HS-27A (cell line): ENCODE measurements around the gene ACOT13.
"Not testable (repeated sequence)": the region's sequence is repeated elsewhere in the genome, so short reads cannot be mapped to it uniquely, and the experiment has no call there.

Experiments
- DNase-seq: peaks from one replicate; pipeline ENCODE4 v3.0.0-alpha.2; 2012; ENCODE audit warnings: low read depth, missing footprints

The ACOT13 gene

DNA sequence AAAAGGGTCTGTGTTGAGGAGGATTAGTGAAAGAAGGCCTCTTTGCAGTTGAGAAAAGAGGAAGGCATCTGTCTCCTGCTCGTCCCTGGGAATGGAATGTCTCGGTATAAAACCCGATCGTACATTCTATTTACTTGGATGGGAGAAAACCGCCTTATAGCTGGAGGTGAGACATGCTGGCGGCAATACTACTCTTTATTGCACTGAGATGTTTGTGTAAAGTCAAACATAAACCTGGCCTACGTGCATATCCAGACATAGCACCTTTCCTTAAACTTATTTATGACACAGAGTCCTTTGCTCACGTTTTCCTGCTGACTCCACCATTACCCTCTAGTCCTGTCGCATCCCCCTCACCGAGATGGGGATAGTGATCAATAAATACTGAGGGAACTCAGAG, 4.6 kb upstream of the ACOT13 start:
- DNase-seq, result no peak

DNA sequence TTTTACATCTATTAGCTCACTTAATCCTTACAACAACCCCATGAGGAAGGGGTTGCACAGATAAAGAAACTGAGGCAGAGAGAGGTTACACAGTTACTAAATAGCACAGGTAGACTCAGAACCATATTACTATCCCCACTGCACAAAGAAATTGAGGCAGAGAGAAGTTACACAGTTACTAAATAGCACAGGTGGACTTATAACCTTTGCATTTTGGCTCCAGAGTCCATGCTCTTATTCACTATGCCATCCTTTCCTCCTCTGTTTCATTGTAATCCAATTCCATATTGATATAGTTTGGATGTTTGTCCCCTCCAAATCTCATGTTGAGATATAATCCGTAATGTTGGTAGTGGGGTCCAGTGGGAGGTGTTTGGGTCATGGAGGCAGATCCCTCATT, 3.7 kb upstream of the ACOT13 start:
- no peak for DNase-seq

DNA sequence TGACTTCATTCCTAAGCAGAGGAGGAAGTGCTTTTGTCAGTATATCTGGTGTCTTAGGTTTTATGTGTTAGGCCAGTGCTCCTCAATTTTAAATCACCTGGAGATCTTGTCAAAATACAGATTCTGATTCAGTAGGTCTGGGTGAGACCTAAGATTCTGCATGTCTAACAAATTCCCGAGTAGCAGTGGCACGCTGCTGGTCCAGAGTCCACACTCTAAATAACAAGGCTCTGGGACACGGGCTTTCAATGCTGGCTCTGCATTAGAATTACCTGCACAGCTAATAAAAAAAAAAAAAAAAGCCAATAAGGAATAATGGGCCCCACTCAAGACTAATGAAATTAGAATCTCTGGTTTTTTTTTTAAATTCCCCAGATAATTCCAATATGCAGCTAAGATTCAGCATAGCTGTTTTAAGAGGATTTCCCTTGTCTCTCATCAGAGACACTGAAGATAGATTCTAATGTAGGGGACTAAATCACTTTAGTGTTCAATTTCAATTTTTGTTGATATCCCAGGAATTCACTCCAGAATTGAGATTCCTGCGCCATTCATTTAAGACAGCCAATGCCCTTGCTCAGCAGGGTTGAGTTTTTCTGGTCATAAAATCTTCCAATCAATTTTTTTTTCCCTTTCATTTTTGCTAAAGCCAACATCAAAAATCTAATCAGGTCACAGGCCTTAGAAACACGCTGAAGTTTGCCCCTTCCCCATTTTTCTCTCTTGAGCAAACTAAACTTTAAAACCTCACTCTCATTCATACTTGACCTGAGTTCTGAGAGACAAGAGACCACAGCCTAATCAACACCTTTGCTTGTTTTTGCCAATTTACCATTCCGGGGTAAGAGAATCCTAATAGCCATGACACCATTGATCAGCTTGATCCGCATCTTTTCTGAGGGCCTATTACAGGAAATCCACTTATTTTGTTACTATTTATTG, 2.6 kb upstream of the ACOT13 start:
- no peak for DNase-seq

- peak; percentile 14 for DNase-seq
Measured at GRCh38 chr6:24666097-24666640, 708 bp upstream of the ACOT13 start.

DNA sequence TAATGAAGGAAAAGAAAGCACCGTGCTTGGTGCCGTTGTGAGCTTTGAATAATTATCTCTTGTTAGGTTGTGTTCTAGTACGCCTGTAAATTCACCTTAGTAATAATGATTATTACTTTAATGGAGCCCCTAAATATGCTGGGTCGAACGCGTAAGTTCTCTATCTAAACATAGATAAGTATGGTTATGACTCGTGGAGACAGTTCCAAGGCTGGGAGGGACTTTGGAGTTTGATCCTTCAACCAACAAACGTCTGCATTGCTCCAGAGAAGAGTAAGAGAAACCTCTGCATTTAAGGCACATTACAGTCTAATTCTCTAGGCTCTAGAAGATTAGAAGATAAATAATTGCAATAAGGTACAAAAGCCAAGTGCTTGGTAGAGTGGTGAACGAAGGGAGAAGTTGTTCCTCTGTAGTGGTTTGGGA, 514 bp downstream of the ACOT13 start:
- DNase-seq, result no peak

DNA sequence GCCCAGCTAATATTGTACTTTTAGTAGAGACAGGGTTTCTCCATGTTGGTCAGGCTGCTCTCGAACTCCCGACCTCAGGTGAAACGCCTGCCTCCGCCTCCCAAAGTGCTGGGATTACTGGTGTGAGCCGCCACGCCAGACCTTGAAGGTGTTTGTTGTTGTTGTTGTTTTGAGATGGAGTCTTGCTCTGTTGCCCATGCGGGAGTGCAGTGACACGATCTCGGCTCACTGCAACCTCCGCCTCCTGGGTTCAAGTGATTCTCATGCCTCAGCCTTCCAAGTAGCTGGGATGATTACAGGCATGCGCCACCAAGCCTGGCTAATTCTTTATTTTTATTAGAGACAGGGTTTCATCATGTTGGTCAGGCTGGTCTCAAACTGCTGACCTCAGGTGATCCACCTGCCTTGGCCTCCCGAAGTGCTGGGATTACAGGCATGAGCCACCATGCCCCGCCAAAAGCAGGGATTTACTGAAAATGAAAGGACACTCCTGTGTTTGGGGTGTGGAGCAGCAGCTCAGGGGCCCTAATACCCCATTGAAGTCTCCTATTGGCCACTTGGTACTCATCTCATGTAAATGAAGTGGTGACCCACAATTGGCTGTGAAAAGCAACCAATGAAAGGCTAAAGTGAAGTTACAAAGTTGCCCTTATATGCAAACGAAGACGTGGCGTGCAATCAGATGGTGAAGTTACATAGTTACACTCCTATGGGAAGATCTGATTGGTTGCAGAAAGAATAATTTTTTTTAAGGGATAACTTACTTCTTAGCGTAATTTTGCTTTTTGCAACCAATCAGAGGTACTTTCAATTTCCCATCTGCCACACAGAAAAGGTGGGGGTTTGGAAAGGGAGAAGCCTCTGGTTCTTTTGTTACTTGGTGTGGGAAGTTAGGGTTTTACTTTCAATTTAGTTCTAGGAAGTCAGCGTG, 1.5 kb downstream of the ACOT13 start:
- not testable (repeated sequence) for DNase-seq

DNA sequence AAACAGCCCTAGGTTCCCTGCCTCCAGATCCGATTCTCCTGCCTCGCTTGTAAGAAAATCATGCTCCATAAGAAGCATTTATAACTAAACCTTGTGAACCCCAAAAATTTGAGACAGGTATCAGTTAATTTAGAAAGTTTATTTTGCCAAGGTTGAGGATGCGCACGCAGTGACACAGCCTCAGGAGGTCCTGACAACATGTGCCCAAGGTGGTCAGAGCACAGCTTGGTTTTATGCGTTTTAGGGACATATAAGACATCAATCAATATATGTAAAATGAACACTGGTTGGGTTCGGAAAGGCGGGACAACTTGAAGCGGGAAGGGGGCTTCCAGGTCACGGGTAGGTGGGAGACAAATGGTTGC, 2.1 kb downstream of the ACOT13 start:
- DNase-seq, result no peak

DNA sequence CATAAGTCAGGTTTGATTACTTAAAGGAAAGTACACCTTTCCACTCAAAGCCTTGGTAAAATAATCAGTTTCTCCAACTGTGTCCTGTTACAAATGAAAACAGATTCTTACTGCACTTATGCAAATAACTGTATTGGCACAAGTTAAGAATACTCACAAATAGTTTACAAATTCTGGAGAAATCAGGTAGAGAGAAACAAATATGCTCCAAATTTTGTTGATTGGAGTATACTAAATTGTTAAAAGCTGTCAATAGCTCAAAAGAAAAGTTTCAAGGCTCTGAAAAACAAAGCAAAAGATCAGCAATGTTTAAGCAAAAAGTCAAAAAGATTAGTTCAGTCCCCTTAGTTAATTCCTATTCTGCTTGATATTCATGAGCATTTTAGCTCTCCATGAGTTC, 3.6 kb downstream of the ACOT13 start:
- not testable (repeated sequence) for DNase-seq

- DNase-seq, result not testable (repeated sequence)
Measured at GRCh38 chr6:24671077-24671476, 4.2 kb downstream of the ACOT13 start.

GRCh38 chr6:24672620-24673182, 5.8 kb downstream of the ACOT13 start:
- no peak for DNase-seq

DNA sequence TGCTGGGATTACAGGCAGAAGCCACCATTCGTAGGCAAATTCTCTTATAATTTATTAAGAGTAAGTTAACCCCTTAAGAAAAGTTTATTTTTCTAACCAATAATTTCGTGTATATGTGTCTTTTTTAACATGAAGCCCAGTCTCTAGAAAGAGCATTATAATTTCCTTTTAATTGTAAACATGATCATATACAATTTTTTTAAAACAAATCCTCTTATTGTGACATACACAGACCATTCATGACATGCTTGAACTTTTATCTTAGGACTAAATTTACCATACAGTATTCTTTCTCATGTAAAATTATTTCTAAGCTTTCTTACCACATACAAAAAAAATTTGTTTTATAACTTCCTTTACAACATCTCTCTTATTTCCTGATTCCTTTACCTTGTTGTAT, 6.7 kb downstream of the ACOT13 start:
- DNase-seq, result no peak

GRCh38 chr6:24678792-24679352, 12.0 kb downstream of the ACOT13 start:
- not testable (repeated sequence) for DNase-seq

DNA sequence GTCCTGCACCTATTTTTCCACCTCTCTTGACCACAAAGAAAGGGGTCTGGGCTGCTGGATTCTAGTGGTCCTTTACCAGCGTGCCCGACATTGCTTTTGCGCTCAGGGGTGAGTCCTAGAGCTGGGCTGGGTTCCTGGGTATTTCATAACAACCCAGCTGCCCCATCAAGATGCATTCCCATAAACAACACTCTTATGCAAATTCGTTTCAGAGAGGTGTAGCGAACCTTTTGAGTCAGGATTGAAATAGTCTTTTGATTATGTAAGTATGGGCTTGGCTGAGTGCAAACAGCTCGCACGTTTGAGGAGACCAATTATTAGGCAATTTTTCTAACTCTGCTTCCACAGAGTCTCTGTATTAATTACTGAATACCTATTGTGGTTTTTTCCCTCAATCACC, 13.7 kb downstream of the ACOT13 start:
- DNase-seq, result no peak

GRCh38 chr6:24683297-24684296, 16.7 kb downstream of the ACOT13 start:
- DNase-seq, result no peak

DNA sequence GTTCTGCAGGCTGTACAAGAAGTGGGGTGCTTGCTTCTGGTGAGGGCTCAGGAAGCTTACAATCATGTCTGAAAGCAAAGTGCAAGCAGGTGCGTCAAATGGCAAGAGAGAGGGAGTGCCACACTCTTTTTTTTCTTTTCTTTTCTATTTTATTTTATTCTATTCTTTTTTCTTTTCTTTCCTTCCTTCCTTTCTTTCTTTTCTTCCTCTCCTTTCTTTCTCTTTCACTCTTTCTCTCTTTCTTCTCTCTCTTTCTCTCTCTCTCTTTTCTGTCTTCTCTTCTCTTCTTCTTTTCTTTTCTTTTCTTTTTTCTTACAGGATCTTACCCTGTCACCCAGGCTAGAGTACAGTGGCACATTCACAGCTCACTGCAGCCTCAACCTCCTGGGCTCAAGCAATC, 19.5 kb downstream of the ACOT13 start:
- no peak for DNase-seq

GRCh38 chr6:24686946-24687345, 20.1 kb downstream of the ACOT13 start:
- DNase-seq, result no peak

DNA sequence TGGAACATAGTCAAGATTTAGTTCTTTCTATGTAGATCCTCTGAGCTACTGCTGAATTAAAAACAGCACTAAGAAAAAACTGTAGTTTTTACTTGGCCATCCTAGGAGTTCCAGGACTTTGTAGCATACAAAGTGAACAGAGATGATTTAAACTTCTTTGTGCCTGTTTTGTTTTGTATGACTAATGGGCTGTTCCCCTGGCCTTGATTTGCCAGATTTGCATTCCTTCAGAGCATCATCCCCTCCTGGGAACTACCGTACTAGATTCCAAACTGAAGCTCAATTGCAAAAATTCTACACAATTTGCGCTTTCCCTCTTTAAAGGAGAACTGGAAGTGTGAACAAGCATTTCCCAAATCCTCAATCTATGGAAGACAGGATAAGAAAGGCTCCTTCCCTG, 23.1 kb downstream of the ACOT13 start:
- no peak for DNase-seq

DNA sequence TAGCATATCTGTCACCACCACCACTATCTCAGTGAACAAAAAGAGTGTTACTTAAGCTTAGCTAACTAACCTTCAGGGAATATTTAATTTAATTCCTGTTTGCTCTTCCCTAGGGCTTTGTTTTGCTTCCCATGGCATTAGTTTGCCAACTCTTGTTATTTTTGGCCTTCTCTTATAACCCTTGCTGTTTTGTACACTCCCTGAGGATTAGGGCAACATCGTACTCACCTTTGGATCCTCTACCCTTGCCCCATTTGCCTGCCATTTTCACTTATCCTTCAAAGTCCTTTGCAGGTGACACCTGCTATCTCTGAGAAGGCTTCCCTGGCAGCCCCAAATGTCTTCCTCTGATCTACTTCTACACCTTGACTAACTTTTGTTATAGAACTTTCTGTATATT, 23.7 kb downstream of the ACOT13 start:
- no peak for DNase-seq

DNA sequence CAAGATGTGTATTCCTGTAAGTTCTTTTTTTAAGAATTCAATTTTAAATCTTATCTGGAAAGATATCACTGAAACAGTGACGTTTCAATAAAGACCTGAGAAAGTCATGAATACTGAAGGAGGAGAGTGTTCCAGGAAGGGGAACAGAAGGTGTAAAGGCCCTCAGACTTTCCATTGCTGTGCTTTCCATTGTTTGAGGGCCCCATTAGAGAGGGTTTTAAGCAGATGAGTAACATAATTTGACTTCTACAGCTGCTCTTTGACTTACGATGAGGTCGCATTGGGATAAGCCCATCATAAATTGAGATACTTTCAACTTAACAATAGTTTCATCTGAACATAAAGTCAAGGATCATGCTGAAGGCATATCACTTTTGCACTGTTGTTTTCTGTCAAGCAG, 24.7 kb downstream of the ACOT13 start:
- no peak for DNase-seq

DNA sequence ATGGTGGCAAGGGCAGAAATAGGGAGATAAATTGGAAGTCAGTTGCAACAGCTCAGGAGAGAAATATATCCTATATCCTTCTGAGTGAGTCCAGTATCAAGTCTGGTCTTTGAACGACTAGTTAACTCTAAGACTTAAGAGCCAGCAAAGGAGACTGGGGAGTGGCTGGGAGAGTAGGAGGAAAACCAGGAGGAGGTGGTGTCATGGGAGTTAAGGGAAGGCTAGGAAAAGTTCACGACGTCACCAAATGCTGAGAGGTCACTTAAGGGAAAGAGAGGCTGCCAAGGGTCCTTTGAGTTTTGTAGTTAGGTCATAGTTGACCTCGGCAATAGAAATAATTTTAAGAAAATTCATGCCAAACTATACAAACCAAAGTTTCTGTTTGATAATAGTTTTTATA, 25.1 kb downstream of the ACOT13 start:
- DNase-seq, result no peak

DNA sequence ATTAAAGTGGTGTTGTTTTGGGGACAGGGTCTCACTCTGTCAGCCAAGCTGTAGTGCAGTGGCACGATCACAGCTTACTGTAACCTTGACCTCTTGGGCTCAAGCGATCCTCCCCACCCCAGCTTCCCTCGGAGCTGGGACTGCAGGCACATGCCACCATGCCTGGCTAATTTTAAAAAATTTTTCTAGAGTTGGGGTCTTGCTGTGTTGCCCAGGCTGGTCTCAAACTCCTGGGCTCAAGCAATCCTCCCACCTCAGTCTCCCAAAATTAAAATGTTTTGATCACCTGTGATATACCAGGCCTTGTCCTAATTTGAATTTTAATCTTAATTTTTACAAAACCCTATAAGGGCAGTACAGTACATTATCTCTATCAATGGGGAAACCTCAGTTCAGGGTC, 25.5 kb downstream of the ACOT13 start:
- no peak for DNase-seq
